Heart left ventricle (tissue), 16 donors: Measurements from ENCODE around the gene OSBPL10. TPM values are rescaled to one million over a fixed set of nuclear protein-coding genes. Genes with fewer than 3 reads are reported as not detected.

Experiments
- ATAC-seq, 4 donors: fragments of 200-7000 bp; cut with Tn5 transposase; one replicate each; pipeline ENCODE4 v1.9.1; 2020 to 2022; ENCODE audit warnings: moderate library complexity in 4 of 4, mild to moderate bottlenecking in 3 of 4, moderate number of reproducible peaks in 1 of 4
- DNase-seq, 5 donors: peaks; one replicate each; pipeline ENCODE4 v3.0.0-alpha.2; 2020
- H3K27ac ChIP-seq, 12 donors: fragments of 200-600 bp; sonication (generic) in 4 of 12; one replicate each; pipeline versions ENCODE4 v1.5.0 to v1.8.0; 2016 to 2022; ENCODE audit warnings: mild to moderate bottlenecking in 2 of 12
- H3K27me3 ChIP-seq, 9 donors: fragments of 200-600 bp; sonication (generic) in 2 of 9; one replicate each; pipeline versions ENCODE4 v1.5.1 to v1.8.0; 2016 to 2022; ENCODE audit warnings: mild to moderate bottlenecking in 3 of 9
- H3K36me3 ChIP-seq, 9 donors: fragments of 200-600 bp; sonication (generic) in 2 of 9; one replicate each; pipeline versions ENCODE4 v1.5.0 to v1.8.0; 2018 to 2022; ENCODE audit warnings: mild to moderate bottlenecking in 2 of 9
- H3K4me1 ChIP-seq, 12 donors: fragments of 200-600 bp; sonication (generic) in 4 of 12; one replicate each; pipeline versions ENCODE4 v1.5.0 to v1.8.0; 2016 to 2022; ENCODE audit warnings: mild to moderate bottlenecking in 3 of 12
- H3K4me3 ChIP-seq, 12 donors: fragments of 200-600 bp; sonication (generic) in 4 of 12; one replicate each; pipeline versions ENCODE4 v1.5.0 to v1.8.0; 2017 to 2022; ENCODE audit warnings: mild to moderate bottlenecking in 9 of 12, moderate library complexity in 4 of 12
- H3K9me3 ChIP-seq, 12 donors: fragments of 200-600 bp; sonication (generic) in 4 of 12; one replicate each; pipeline versions ENCODE4 v1.5.0 to v1.8.0; 2016 to 2022; ENCODE audit warnings: mild to moderate bottlenecking in 1 of 12
- CTCF ChIP-seq, 12 donors: fragments of 200-600 bp; sonication (generic) in 4 of 12; IDR thresholded peaks; one replicate each; pipeline versions ENCODE4 v1.5.0 to v1.8.0; 2018 to 2022; ENCODE audit warnings: antibody characterized with exemption in 12 of 12, mild to moderate bottlenecking in 5 of 12
- POLR2A ChIP-seq, 2 donors: fragments of 450-650 bp; IDR thresholded peaks; one replicate each; pipeline ENCODE4 v1.6.1; 2017; ENCODE audit warnings: antibody characterized with exemption in 2 of 2, mild to moderate bottlenecking in 2 of 2, moderate library complexity in 2 of 2
- WGBS, 4 donors: extraction: QIAGEN DNeasy Blood & Tissue Kit in 2 of 4; methylation state at CpG; one replicate each; pipeline versions ENCODE4 v1.1.5 to v1.1.7; 2013 to 2018; 5-methylcytosine and 5-hydroxymethylcytosine counted together
- intact Hi-C, 10 donors: fragments of 100-400 bp; cut with DNase I; formaldehyde crosslinking; loops; one replicate each; pipeline versions ENCODE4 v1.11.1 to v1.14.2; 2022
- polyA plus RNA-seq, 2 donors: library from polyadenylated mRNA; stranded (reverse); fragments of 200-250 nt; gene quantifications; one replicate each; pipeline ENCODE4 v1.2.3, GENCODE V29; 2013
- total RNA-seq, 9 donors: library from RNA; depleted of rRNA in 2 of 9; stranded (reverse); fragments of >200 nt in 2 of 9; fragmentation: NEBNext Ultra II Directional in 3 of 9; extraction: Animal tissue kit (Norgen Biotek cat#: 25700) in 3 of 9; gene quantifications; one replicate each; pipeline versions ENCODE4 v1.1.0 to v1.2.4, GENCODE V29; 2016 to 2023
- donor health status: ischemic (EF 13 %, LVEDD 7.1; RV severe dilation, severe dysfunction).
- donor health status: healthy with polysubstance abuse.
- donor health status: DM: no; HTN: yes; CAD: no.
- donor health status: DM: no; HTN: no; CAD: no.
- donor health status: ischemic (EF 25% LVEDD 6.9; RV normal size, moderate dysfunction).
- donor health status: ischemic (EF 25% LVEDD 5.7; RV mildly dilated, moderate dysfunction).
- donor health status: healthy.
- donor health status: DM: yes; HTN: yes; CAD: no.
- donor health status: ischemic (EF 35%, LVEDD 5.7; RV mildly dilated, moderate dysfunction).
- donor health status: nonischemic (EF 11% LVEDD 7.7; RV severe dilation, severe dysfunction).
- donor health status: DM: yes; HTN: yes; CAD: no.
- donor health status: PGD.
- donor health status: ischemic (EF 29% LVEDD 5.4; RV normal size, mild dysfunction).
- donor health status: nonischemic (EF 23%, LVEDD 6.1; RV moderate dilation, normal function).

OSBPL10 gene
- total and polyA plus RNA-seq, 11 donors: 1.3 to 12.7 (median 3.9) TPM

GRCh38 chr3:31848163-31848818, 132.8 kb downstream of the OSBPL10 start:
- Histone ChIP-seq H3K9me3 (no peaks in the 10 kb centered on the region), H3K4me1 (peaks cover 0 to 10% (median 0%) of the 10 kb centered on the region in 12 donors), H3K27me3 (no peaks in the 10 kb centered on the region), H3K27ac (no peak overlapping the region), H3K36me3 (no peaks in the 10 kb centered on the region), H3K4me3 (no peak overlapping the region)
- WGBS, 4 donors: 85 to 92% (median 91%) methylated on average over 6 of the region's 6 CpGs
- DNase-seq (no peak), ATAC-seq (no peak)
- no peak for TF ChIP-seq CTCF (IDR thresholded peaks at IDR 0.05)
- TF ChIP-seq POLR2A (IDR thresholded peaks at IDR 0.05): no peak
- intact Hi-C loops: no loop called here

- H3K4me1 ChIP-seq: peaks cover 0 to 10% (median 0%) of the 10 kb centered on the region in 12 donors
- H3K4me3 ChIP-seq: no peak overlapping the region
- H3K27ac ChIP-seq: no peak overlapping the region
- no peaks in the 10 kb centered on the region for H3K36me3 ChIP-seq
- WGBS, 4 donors: 97 to 99% (median 98%) methylated on average over 6 of the region's 6 CpGs
- no peaks in the 10 kb centered on the region for H3K27me3 ChIP-seq
- intact Hi-C loops: no loop called here
- no peaks in the 10 kb centered on the region for H3K9me3 ChIP-seq
- no peak for TF ChIP-seq CTCF (IDR thresholded peaks at IDR 0.05)
- TF ChIP-seq POLR2A (IDR thresholded peaks at IDR 0.05): no peak
- DNase-seq: no peak
- ATAC-seq: no peak
Observed at GRCh38 chr3:31847760-31848159, 133.3 kb downstream of the OSBPL10 start.

GRCh38 chr3:31841515-31841914, 139.5 kb downstream of the OSBPL10 start:
- H3K9me3 ChIP-seq: no peaks in the 10 kb centered on the region
- ATAC-seq (no peak), DNase-seq (no peak)
- WGBS, 4 donors: 88 to 97% (median 89%) methylated on average over 2 of the region's 2 CpGs
- peaks cover 0 to 5% (median 0%) of the 10 kb centered on the region in 12 donors for H3K4me1 ChIP-seq
- H3K36me3 ChIP-seq: no peaks in the 10 kb centered on the region
- H3K27me3 ChIP-seq: no peaks in the 10 kb centered on the region
- no peak overlapping the region for H3K4me3 ChIP-seq
- intact Hi-C loops: no loop called here
- H3K27ac ChIP-seq: no peak overlapping the region
- no peak for TF ChIP-seq POLR2A (IDR thresholded peaks at IDR 0.05)
- no peak for TF ChIP-seq CTCF (IDR thresholded peaks at IDR 0.05)

- no peak overlapping the region for H3K27ac ChIP-seq
- H3K9me3 ChIP-seq: no peaks in the 10 kb centered on the region
- DNase-seq: no peak
- TF ChIP-seq POLR2A (IDR thresholded peaks at IDR 0.05): no peak
- ATAC-seq: no peak
- H3K4me1 ChIP-seq: peaks cover 0 to 12% (median 0%) of the 10 kb centered on the region in 12 donors
- WGBS, 4 donors: 75 to 93% (median 89%) methylated on average over 4 of the region's 4 CpGs
- intact Hi-C loops: no loop called here
- no peak overlapping the region for H3K4me3 ChIP-seq
- H3K27me3 ChIP-seq: no peaks in the 10 kb centered on the region
- H3K36me3 ChIP-seq: no peaks in the 10 kb centered on the region
Observed at GRCh38 chr3:31840252-31840651, 140.8 kb downstream of the OSBPL10 start.
